Measurements from ENCODE around the gene TOPBP1.

Gene TOPBP1

GRCh38 chr3:133607816-133608215 is 53.9 kb downstream of the TOPBP1 start:
- DNase-seq (ENCODE audit: low read depth): no peak

- no peak for DNase-seq (ENCODE audit: low read depth)
Measured at GRCh38 chr3:133606902-133607301, 54.8 kb downstream of the TOPBP1 start.

DNA sequence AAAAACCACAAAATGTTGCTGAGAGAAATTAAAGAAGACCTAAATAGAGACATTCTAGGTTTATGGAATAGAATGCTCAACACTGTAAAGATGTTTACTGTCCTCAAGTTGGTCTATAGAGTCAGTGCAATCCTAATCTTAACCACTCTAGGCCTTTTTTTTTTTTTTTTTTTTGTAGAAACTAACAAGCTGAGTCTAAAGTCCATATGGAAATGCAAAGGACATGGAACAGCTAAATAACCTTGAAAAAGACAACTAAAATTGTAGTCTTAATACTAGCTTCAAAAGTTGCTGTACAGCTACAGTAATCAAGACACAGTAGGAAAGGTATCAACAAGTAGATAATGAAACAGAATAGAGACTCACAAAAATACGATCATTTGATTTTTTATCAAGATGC is 55.4 kb downstream of the TOPBP1 start:
- no peak for DNase-seq (ENCODE audit: low read depth)

GRCh38 chr3:133600572-133601081 is 61.1 kb downstream of the TOPBP1 start:
- no peak for DNase-seq (ENCODE audit: low read depth)

DNA sequence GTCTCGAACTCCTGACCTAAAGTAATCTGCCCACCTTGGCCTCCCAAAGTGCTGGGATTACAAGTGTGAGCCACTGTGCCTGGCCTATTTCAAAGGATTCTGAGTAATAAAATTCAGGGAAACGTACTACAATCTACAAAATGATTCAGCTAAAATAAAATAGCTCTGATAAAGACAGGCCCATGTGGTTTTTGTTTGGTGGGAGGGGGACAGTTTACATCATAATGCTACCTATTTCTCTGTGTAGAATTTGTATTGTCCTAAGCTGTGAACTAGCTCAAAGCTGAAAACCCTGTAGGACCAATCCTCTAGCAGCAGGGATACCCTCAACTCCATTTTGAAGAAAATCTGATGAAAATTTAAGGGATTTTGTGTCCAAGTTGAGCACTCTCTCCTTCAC is 62.5 kb downstream of the TOPBP1 start:
- DNase-seq (ENCODE audit: low read depth): no peak

DNA sequence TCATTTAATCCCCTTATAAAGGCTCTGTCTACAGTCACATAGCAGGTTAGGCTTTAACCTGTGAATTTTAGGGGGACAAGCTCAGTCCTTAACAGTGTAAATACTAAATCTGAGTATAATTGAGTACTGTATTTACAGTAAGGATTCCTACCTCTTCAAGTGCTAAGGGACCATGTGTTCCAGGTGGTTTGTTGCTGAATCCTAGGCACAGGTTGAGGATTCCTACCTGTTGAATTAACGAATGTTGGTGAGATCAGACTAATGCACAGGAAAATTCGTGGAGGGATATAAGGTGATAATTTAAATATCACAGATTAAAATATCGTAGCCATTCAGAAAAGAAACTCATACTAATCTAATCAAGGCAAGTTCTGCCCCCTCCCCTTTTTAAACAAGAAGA is 63.3 kb downstream of the TOPBP1 start:
- DNase-seq (ENCODE audit: low read depth): no peak

GRCh38 chr3:133595341-133595740 is 66.4 kb downstream of the TOPBP1 start:
- DNase-seq (ENCODE audit: low read depth): no peak

DNA sequence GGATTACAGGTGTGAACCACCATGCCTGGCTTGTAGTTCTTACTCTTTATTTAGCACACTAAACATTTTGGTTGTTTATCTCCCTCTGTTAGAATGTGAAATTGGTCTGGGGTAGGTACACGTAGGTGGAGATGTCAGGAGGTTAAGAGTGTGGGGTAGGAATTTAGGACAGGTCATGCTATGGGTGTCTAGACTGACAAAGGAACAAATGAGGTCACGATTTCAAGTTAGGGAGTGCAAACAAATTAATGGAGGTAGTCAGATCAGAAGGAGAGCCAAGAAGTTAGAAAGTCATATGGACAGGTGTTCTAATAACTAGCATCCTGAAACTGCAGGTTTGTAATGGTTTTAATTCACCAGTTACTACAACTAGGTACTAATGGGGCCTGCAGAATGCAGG is 68.5 kb downstream of the TOPBP1 start:
- DNase-seq (ENCODE audit: low read depth): no peak

DNA sequence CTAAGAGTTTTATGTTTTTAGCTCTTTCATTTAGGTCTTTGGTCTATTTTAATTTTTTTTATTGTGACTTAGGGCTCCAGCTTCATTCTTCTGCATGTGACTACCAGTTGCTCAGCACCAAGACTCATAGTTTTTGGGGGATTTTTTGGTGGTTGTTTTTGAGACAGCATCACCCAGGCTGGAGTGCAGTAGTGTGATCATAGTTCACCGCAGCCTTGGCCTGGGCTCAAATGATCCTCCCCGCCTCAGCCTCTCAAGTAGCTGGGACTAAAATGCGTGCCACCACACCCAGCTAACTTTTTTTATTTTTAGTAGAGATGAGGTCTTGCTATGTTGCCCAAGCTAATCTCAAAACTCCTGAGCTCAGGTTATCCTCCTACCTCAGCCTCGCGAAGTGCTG is 68.9 kb downstream of the TOPBP1 start:
- DNase-seq (ENCODE audit: low read depth): no peak

GRCh38 chr3:133591271-133591742 is 70.4 kb downstream of the TOPBP1 start:
- DNase-seq (ENCODE audit: low read depth): no peak

GRCh38 chr3:133589503-133589902 is 72.2 kb downstream of the TOPBP1 start:
- DNase-seq (ENCODE audit: low read depth): no peak

- DNase-seq (ENCODE audit: low read depth): no peak
Measured at GRCh38 chr3:133588784-133589465, 72.8 kb downstream of the TOPBP1 start.

GRCh38 chr3:133588035-133588434 is 73.7 kb downstream of the TOPBP1 start:
- DNase-seq (ENCODE audit: low read depth): no peak

DNA sequence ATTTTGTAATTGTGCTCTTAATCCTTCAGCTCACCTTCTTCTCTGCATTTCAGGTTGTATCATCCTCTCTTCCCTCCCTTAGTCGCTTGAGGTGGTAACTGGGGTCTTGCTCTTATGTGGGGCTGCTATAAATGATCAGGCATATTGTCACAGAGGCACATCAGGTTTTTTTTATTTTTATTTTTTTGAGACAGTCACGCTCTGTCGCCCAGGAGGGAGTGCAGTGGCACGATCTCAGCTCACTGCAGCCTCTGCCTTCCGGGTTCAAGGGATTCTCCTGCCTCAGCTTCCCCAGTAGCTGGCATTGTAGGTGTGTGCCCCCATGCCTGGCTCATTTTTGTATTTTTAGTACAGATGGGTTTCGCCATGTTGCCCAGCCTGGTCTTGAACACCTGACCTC is 78.3 kb downstream of the TOPBP1 start:
- no peak for DNase-seq (ENCODE audit: low read depth)

DNA sequence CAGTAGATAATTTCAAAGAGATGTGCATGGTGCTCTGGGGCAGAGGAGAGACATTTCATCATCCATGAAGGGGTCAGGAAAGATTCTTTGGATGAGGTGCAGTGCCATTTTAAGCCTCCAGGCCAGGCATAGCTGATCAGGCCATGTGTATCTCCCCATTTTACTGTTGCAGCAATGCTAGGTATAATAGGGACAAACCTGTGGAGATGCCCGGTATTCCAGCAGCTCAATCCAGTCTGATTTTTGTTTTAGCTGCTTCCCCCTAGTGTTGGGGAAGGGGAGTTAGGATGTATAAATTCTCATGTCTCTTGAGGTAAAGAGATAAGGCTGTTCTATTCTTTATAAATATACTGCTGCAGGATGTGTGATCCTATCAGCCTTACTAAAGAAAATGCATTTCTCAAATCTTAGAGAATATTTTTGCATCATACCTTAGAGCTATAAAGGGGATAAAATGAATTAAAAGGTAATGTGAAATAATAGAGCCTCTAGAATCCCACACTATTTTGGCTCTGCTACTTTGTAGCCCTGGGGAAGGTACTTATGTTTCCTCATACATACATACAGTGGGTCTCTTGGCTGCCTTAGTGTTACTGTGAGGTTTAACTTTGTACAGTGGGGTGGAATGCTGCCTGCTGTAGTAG is 83.1 kb downstream of the TOPBP1 start:
- DNase-seq (ENCODE audit: low read depth): no peak

DNA sequence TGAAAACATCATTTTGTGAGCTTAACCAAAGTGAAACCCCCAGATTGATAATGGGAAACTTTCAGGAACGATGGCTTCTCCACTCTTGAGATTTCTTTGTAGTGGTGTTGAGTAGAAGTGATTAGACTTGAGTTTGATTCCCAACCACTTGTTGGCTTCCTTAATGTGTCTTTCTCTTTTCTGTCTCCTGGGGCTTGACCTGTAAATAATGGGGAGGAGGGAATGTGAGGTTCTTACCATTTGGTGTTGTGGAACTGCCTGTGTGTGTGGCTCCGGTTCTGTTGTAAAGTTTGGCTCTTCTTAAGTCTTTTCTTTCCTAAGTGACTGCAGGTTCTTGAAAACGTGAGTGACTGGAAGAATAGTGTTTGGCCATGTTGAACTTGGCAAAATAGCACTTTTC is 85.6 kb downstream of the TOPBP1 start:
- no peak for DNase-seq (ENCODE audit: low read depth)

DNA sequence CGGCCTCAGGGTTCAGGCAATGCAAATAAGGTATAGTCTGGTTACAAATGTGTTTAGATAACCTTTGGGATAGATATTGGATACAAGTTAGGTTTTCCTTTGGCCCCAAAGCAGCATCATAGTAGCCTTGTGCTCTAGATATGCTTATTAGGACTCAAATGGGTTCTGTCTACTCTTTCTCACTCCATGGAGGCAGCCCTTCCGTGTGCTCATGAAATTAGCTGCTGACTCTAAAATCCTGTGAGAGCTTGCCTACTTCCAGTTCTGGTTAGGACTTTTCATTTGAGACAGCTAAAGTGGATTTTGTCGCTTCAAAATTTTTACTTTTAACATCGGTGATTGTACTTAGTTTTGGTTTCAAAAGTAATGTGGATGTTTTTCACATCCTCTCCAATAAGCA is 86.7 kb downstream of the TOPBP1 start:
- no peak for DNase-seq (ENCODE audit: low read depth)

DNA sequence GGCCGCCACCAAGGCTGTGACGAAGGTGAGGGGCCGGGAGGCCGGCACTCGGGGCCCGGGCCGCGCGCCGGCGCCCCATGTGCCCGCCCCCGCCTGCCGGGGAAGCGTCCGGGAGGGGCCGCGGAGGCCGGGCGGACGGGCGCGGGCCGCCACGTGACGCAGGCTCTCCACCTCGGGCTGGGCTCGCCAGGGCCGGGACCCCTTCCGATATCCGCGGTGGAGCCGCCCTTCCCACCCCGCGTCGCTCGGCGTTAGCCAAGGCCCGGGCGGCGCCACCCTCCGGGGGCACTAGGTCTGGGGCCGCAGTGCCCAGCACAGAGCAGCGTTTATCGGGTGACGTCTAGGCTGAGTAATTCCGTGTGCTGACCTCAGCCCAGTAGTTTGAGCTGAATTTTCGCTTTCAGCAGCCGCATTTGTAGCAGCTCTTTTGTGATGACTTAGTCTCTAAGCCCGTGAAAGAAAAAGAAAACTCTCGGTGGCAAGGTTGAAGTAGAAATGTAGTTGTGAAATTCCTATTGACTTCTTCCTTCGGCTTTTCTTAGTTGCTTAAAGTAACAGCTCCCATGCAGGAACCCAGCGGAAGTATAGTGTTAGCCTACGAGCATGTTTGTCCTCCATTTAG is 87.4 kb downstream of the TOPBP1 start:
- peak; percentile 37 for DNase-seq (ENCODE audit: low read depth)

DNA sequence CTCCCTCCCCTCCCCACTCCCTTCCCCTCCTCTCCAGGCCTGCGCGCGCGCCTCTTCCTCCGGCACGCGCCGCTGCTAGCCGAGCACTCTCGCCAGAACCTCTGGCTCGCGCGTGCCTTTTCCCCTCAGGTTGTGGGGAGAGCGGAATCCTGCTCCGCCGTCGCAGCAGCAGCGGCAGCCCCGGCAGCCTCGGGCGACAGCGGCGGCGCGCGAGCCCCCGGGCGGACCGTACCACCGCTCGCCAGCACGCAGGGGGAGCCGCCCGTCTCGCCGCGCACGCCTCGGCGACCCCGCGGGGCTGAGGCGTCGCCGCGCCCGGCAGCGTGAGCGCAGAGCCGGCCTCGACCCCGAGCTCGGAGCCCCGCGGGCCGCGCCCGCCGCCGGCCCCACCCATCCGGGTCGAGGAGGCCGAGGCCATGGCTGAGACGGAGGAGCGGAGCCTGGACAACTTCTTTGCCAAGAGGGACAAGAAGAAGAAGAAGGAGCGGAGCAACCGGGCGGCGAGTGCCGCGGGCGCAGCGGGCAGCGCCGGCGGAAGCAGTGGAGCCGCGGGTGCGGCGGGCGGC is 88.0 kb downstream of the TOPBP1 start, which contains the start of gene CDV3:
Gene CDV3, plus strand, starts transcription at position 58 of the 566 bp plus-strand sequence. Its CDS starts 359 bp downstream, at position 417.
- no peak for DNase-seq (ENCODE audit: low read depth)

GRCh38 chr3:133573054-133573628 is 88.6 kb downstream of the TOPBP1 start:
- DNase-seq (ENCODE audit: low read depth): peak; percentile 100

- no peak for DNase-seq (ENCODE audit: low read depth)
Measured at GRCh38 chr3:133572158-133573053, 89.3 kb downstream of the TOPBP1 start.
